EL (cell line): ENCODE measurements around the gene MAGI2.

Experiments
- DNase-seq: peaks from one replicate; pipeline ENCODE4 v3.0.0-alpha.2; 2016

The MAGI2 gene

GRCh38 chr7:78395298-78396036, 1058.0 kb downstream of the MAGI2 start:
- no peak for DNase-seq

- DNase-seq = no peak
These were observed 1064.4 kb downstream of the MAGI2 start for GRCh38 chr7:78389022-78389421.

- no peak for DNase-seq
These were observed 1066.9 kb downstream of the MAGI2 start for GRCh38 chr7:78386520-78386919.

- no peak for DNase-seq
These were observed 1070.2 kb downstream of the MAGI2 start for GRCh38 chr7:78383096-78383880.

- peak; percentile 25 for DNase-seq
These were observed 1074.3 kb downstream of the MAGI2 start for GRCh38 chr7:78379148-78379547.

- DNase-seq = no peak
These were observed 1075.9 kb downstream of the MAGI2 start for GRCh38 chr7:78377532-78377931.

GRCh38 chr7:78370936-78371335, 1082.5 kb downstream of the MAGI2 start:
- DNase-seq = no peak

GRCh38 chr7:78368771-78369170, 1084.7 kb downstream of the MAGI2 start:
- DNase-seq = peak; percentile 10

GRCh38 chr7:78367280-78367773, 1086.1 kb downstream of the MAGI2 start:
- DNase-seq = no peak

- DNase-seq = no peak
These were observed 1089.6 kb downstream of the MAGI2 start for GRCh38 chr7:78363866-78364265.

GRCh38 chr7:78359836-78360235, 1093.6 kb downstream of the MAGI2 start:
- no peak for DNase-seq

- no peak for DNase-seq
These were observed 1095.8 kb downstream of the MAGI2 start for GRCh38 chr7:78357709-78358108.

- DNase-seq = no peak
These were observed 1097.6 kb downstream of the MAGI2 start for GRCh38 chr7:78355834-78356233.

- DNase-seq = no peak
These were observed 1102.5 kb downstream of the MAGI2 start for GRCh38 chr7:78350926-78351325.

- DNase-seq = no peak
These were observed 1103.1 kb downstream of the MAGI2 start for GRCh38 chr7:78350391-78350790.

GRCh38 chr7:78346827-78347226, 1106.6 kb downstream of the MAGI2 start:
- DNase-seq = no peak

- DNase-seq = no peak
These were observed 1107.5 kb downstream of the MAGI2 start for GRCh38 chr7:78345979-78346378.

GRCh38 chr7:78345293-78345911, 1108.1 kb downstream of the MAGI2 start:
- no peak for DNase-seq

GRCh38 chr7:78334426-78334825, 1119.0 kb downstream of the MAGI2 start:
- no peak for DNase-seq

GRCh38 chr7:78333530-78334425, 1119.7 kb downstream of the MAGI2 start:
- no peak for DNase-seq

GRCh38 chr7:78329001-78329655, 1124.3 kb downstream of the MAGI2 start:
- no peak for DNase-seq

GRCh38 chr7:78327718-78328117, 1125.7 kb downstream of the MAGI2 start:
- DNase-seq = no peak
